ENCODE results near the gene CAGE1. TPM values are rescaled to one million over a fixed set of nuclear protein-coding genes. Genes with fewer than 3 reads are reported as not detected.

The CAGE1 gene
- total RNA-seq (2013): 0.21 TPM
- polyA plus RNA-seq (not detected), polyA minus RNA-seq (0.40 and 0.42 TPM in 2 replicates), total RNA-seq (0.29 to 5.1 (median 0.52) reads per million in 11 experiments)

GRCh38 chr6:7389451-7390225 lies at the start of gene CAGE1, which contains the start of gene RIOK1:
Gene CAGE1, minus strand, starts transcription at chr6:7389742. Its CDS starts 2,569 bp downstream, at chr6:7387173.
Gene RIOK1, plus strand, starts transcription at chr6:7389808. Its CDS starts 195 bp downstream, at chr6:7390003.
- Histone ChIP-seq H3K4me1 (ENCODE audit: control insufficient read depth in 1 of 2, insufficient read depth in 2 of 2, low read length in 2 of 2) (peaks cover 26 to 29% of the 10 kb centered on the region in 2 donors), H3K79me2 (ENCODE audit: insufficient read depth, low read length) (peaks cover 34% of the 10 kb centered on the region), H3K9ac (ENCODE audit: insufficient read depth, low read length, poor library complexity, severe bottlenecking) (peak within 1 kb of the TSS; percentile 93), H2AFZ (ENCODE audit: insufficient read depth, low read depth, low read length, poor library complexity, severe bottlenecking) (peak within 1 kb of the TSS; percentile 95), H3K27me3 (ENCODE audit: control insufficient read depth in 2 of 2, insufficient read depth in 2 of 2, low read length in 2 of 2) (no peaks in the 10 kb centered on the region), H3K4me3 (replicated peaks in 1 of 3; ENCODE audit: low read depth in 2 of 3, low read length in 3 of 3) (peak within 1 kb of the TSS; percentile 76 to 99 (median 88)), H3K36me3 (replicated peaks in 1 of 2; ENCODE audit: control insufficient read depth in 1 of 2, insufficient read depth in 2 of 2, low read length in 2 of 2) (peaks cover 16 to 18% of the 10 kb centered on the region in 2 donors), H3K4me2 (replicated peaks; ENCODE audit: extremely low read depth, low read length, poor library complexity, severe bottlenecking) (peak within 1 kb of the TSS; percentile 88), H3K27ac (ENCODE audit: low read depth in 1 of 2, low read length in 2 of 2) (peak within 1 kb of the TSS; percentile 99), H4K20me1 (ENCODE audit: insufficient read depth, low read length) (peaks cover 5% of the 10 kb centered on the region), H3K9me3 (replicated peaks in 1 of 2; ENCODE audit: control insufficient read depth in 1 of 2, insufficient read depth in 1 of 2, low read length in 2 of 2) (no peaks in the 10 kb centered on the region)
- peak; percentile 89 to 93 (median 91) for DNase-seq
- WGBS (ENCODE audit: insufficient coverage): under 1% methylated on average over 61 of the region's 62 CpGs
- Mint-ChIP-seq H3K4me1 (peaks cover 33% of the 10 kb centered on the region), H3K27me3 (ENCODE audit: low read depth in 3 of 3) (no peaks in the 10 kb centered on the region), H3K27ac (peak within 1 kb of the TSS; percentile 96 to 99 (median 97)), H3K4me3 (peak within 1 kb of the TSS; percentile 96 to 99), H3K36me3 (peaks cover 19 to 24% of the 10 kb centered on the region in 2 donors), H3K9me3 (peaks cover 0 to 1% (median 0%) of the 10 kb centered on the region in 7 donors)
- TF ChIP-seq, protein P1, sequence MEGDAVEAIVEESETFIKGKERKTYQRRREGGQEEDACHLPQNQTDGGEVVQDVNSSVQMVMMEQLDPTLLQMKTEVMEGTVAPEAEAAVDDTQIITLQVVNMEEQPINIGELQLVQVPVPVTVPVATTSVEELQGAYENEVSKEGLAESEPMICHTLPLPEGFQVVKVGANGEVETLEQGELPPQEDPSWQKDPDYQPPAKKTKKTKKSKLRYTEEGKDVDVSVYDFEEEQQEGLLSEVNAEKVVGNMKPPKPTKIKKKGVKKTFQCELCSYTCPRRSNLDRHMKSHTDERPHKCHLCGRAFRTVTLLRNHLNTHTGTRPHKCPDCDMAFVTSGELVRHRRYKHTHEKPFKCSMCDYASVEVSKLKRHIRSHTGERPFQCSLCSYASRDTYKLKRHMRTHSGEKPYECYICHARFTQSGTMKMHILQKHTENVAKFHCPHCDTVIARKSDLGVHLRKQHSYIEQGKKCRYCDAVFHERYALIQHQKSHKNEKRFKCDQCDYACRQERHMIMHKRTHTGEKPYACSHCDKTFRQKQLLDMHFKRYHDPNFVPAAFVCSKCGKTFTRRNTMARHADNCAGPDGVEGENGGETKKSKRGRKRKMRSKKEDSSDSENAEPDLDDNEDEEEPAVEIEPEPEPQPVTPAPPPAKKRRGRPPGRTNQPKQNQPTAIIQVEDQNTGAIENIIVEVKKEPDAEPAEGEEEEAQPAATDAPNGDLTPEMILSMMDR (IDR thresholded peaks at IDR 0.05): peak; percentile 19
- intact Hi-C loops (cut with micrococcal nuclease): loop anchor here (5.0 to 10.0 kb wide), 3 partner anchors 55 to 125 kb away; partner anchors contain the start of gene SSR1 (in 1 of the 2)

DNA sequence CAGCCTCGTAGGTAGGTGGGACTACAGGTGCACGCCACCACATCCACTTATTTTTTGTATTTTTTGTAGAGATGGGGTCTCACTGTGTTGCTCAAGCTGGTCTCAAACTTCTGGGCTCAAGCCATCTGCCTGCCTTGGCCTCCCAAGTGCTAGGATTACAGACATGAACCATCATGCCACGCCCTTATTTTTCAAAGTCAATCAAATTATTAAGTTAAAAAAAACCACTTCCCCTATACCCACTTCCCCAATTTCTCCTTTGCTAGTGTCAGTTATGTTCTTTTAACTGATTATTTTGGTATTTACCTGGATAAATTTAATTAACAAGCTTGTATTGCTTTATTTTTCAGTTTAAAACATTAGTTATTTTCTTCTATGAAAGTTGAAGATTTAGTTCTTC lies 49.7 kb upstream of the CAGE1 start:
- peaks cover 0 to 14% (median 9%) of the 10 kb centered on the region in 7 donors for H3K9me3 Mint-ChIP-seq
- H3K4me1 Mint-ChIP-seq: peaks cover 47% of the 10 kb centered on the region
- TF ChIP-seq, protein P1 (IDR thresholded peaks at IDR 0.05): no peak
- H3K36me3 ChIP-seq (replicated peaks in 1 of 2; ENCODE audit: control insufficient read depth in 1 of 2, insufficient read depth in 2 of 2, low read length in 2 of 2): no peaks in the 10 kb centered on the region
- peak; percentile 34 to 73 (median 62) for DNase-seq
- H3K27me3 Mint-ChIP-seq (ENCODE audit: low read depth in 3 of 3): peaks cover 2 to 3% (median 2%) of the 10 kb centered on the region in 3 donors
- peak overlapping the region; percentile 72 to 98 (median 92) for H3K27ac Mint-ChIP-seq
- intact Hi-C loops (cut with micrococcal nuclease): loop anchor here in 1 of 2 donors (10.0 kb wide), 1 partner anchor 176 kb away; no protein-coding TSS in a partner anchor
- no peak overlapping the region for H3K27ac ChIP-seq (ENCODE audit: low read depth in 1 of 2, low read length in 2 of 2)
- H2AFZ ChIP-seq (ENCODE audit: insufficient read depth, low read depth, low read length, poor library complexity, severe bottlenecking): no peak overlapping the region
- H3K9me3 ChIP-seq (replicated peaks in 1 of 2; ENCODE audit: control insufficient read depth in 1 of 2, insufficient read depth in 1 of 2, low read length in 2 of 2): no peaks in the 10 kb centered on the region
- H3K79me2 ChIP-seq (ENCODE audit: insufficient read depth, low read length): no peaks in the 10 kb centered on the region
- H3K27me3 ChIP-seq (ENCODE audit: control insufficient read depth in 2 of 2, insufficient read depth in 2 of 2, low read length in 2 of 2): no peaks in the 10 kb centered on the region
- peak overlapping the region; percentile 7 to 81 for H3K4me3 Mint-ChIP-seq
- peaks cover 3 to 9% of the 10 kb centered on the region in 2 donors for H3K36me3 Mint-ChIP-seq
- H3K4me1 ChIP-seq (ENCODE audit: control insufficient read depth in 1 of 2, insufficient read depth in 2 of 2, low read length in 2 of 2): peaks cover 15 to 31% of the 10 kb centered on the region in 2 donors
- H4K20me1 ChIP-seq (ENCODE audit: insufficient read depth, low read length): no peaks in the 10 kb centered on the region
- WGBS (ENCODE audit: insufficient coverage): no CpG with 5 or more reads among the region's 3 CpGs
- no peak overlapping the region for H3K4me2 ChIP-seq (replicated peaks; ENCODE audit: extremely low read depth, low read length, poor library complexity, severe bottlenecking)
- no peak overlapping the region for H3K9ac ChIP-seq (ENCODE audit: insufficient read depth, low read length, poor library complexity, severe bottlenecking)
- no peak overlapping the region for H3K4me3 ChIP-seq (replicated peaks in 1 of 3; ENCODE audit: low read depth in 2 of 3, low read length in 3 of 3)

Measured in CD14-positive monocyte (primary cell).